Transverse colon (tissue), 4 donors: ENCODE results near the gene PROZ. TPM values are rescaled to one million over a fixed set of nuclear protein-coding genes. Genes with fewer than 3 reads are reported as not detected.

ENCODE experiments used
- DNase-seq: peaks from one replicate; pipeline ENCODE4 v3.0.0-alpha.2; 2019
- H3K27ac ChIP-seq, 4 donors: fragments of 200-600 bp; sonication (generic); 2 replicates each; pipeline ENCODE4 v1.5.1; 2016 to 2018; ENCODE audit warnings: inconsistent platforms in 4 of 4
- H3K27me3 ChIP-seq: fragments of 200-600 bp; sonication (generic); 2 replicates; pipeline ENCODE4 v1.5.1; 2017; ENCODE audit warnings: inconsistent platforms
- H3K36me3 ChIP-seq, 4 donors: fragments of 200-600 bp; sonication (generic); 2 replicates each; pipeline ENCODE4 v1.5.1; 2017 to 2019; ENCODE audit warnings: inconsistent platforms in 4 of 4
- H3K4me1 ChIP-seq, 4 donors: fragments of 200-600 bp; sonication (generic); 2 replicates each; pipeline ENCODE4 v1.5.1; 2017 to 2020; ENCODE audit warnings: inconsistent platforms in 4 of 4
- H3K4me3 ChIP-seq, 4 donors: fragments of 200-600 bp; sonication (generic); 1 replicate in 1 of 4; 2 replicates in 3 of 4; pipeline versions ENCODE4 v1.5.1 to v1.6.1; 2017 to 2019; ENCODE audit warnings: inconsistent platforms in 4 of 4
- H3K9me3 ChIP-seq, 2 donors: fragments of 200-600 bp; sonication (generic); 2 replicates each; pipeline ENCODE4 v1.5.1; 2017 to 2019; ENCODE audit warnings: inconsistent platforms in 2 of 2
- EP300 ChIP-seq: sonication (generic); formaldehyde crosslinking; IDR thresholded peaks from one replicate; pipeline ENCODE4 v1.6.1; 2017; ENCODE audit warnings: antibody characterized with exemption, low read depth
- POLR2A ChIP-seq: fragments of 450-650 bp; IDR thresholded peaks from one replicate; pipeline ENCODE4 v1.6.1; 2016; ENCODE audit warnings: antibody characterized with exemption, mild to moderate bottlenecking, moderate library complexity
- POLR2AphosphoS5 ChIP-seq, 3 donors: sonication (generic); formaldehyde crosslinking; IDR thresholded peaks; one replicate each; pipeline ENCODE4 v1.6.1; 2016; ENCODE audit warnings: antibody characterized with exemption in 3 of 3
- WGBS, 2 donors: methylation state at CpG; one replicate each; pipeline ENCODE4 v1.1.5; 2018; ENCODE audit warnings: low coverage in 1 of 2; 5-methylcytosine and 5-hydroxymethylcytosine counted together
- in situ Hi-C, 4 donors: fragments of 200-750 bp; cut with MboI; loops; one replicate each; pipeline versions ENCODE4 v1.15.0 to v1.15.1; 2017; ENCODE audit warnings: low sequenced_read_pairs in 3 of 4, low pct_ligation_motif_present in 1 of 4, low pct_unique_long_range_greater_than_20kb in 1 of 4
- intact Hi-C: fragments of 100-400 bp; cut with DNase I; formaldehyde crosslinking; loops from one replicate; pipeline ENCODE4 v1.15.1; 2023; ENCODE audit warnings: low total_unique reads
- total RNA-seq, 4 donors: library from RNA; depleted of rRNA; stranded (reverse); fragments of >200 nt; gene quantifications; one replicate each; pipeline ENCODE4 v1.1.0, GENCODE V29; 2016
- TF ChIP-seq, protein P1 (sequence below), 5 experiments: fragments of 200-600 bp in 3 of 5; fragments of 450-650 bp in 2 of 5; sonication (generic) in 3 of 5; IDR thresholded peaks; 1 replicate in 2 of 5; 2 replicates in 3 of 5; pipeline ENCODE4 v1.5.1; 2016 to 2017; ENCODE audit warnings: antibody characterized with exemption in 5 of 5, inconsistent platforms in 3 of 5, mild to moderate bottlenecking in 2 of 5, moderate library complexity in 1 of 5

The PROZ gene
- total RNA-seq, 4 donors from 2014 or later: not detected

GRCh38 chr13:113119822-113120189 is 38.6 kb upstream of the PROZ start:
- in situ Hi-C loops (no loop called here), intact Hi-C loops (no loop called here)
- DNase-seq: no peak

GRCh38 chr13:113120300-113121182 is 37.9 kb upstream of the PROZ start:
- H3K27ac ChIP-seq: no peak overlapping the region
- WGBS, 2 donors: 69 to 90% methylated on average over 2 to 17 of the region's 19 CpGs
- in situ Hi-C loops (no loop called here), intact Hi-C loops (no loop called here)
- DNase-seq: no peak
- no peak overlapping the region for H3K4me3 ChIP-seq
- H3K36me3 ChIP-seq: no peaks in the 10 kb centered on the region
- TF ChIP-seq, protein P1, sequence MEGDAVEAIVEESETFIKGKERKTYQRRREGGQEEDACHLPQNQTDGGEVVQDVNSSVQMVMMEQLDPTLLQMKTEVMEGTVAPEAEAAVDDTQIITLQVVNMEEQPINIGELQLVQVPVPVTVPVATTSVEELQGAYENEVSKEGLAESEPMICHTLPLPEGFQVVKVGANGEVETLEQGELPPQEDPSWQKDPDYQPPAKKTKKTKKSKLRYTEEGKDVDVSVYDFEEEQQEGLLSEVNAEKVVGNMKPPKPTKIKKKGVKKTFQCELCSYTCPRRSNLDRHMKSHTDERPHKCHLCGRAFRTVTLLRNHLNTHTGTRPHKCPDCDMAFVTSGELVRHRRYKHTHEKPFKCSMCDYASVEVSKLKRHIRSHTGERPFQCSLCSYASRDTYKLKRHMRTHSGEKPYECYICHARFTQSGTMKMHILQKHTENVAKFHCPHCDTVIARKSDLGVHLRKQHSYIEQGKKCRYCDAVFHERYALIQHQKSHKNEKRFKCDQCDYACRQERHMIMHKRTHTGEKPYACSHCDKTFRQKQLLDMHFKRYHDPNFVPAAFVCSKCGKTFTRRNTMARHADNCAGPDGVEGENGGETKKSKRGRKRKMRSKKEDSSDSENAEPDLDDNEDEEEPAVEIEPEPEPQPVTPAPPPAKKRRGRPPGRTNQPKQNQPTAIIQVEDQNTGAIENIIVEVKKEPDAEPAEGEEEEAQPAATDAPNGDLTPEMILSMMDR (IDR thresholded peaks at IDR 0.05): no peak
- TF ChIP-seq EP300: no peak
- TF ChIP-seq POLR2A: no peak
- H3K4me1 ChIP-seq: peaks cover 0 to 7% (median 0%) of the 10 kb centered on the region in 4 donors
- no peaks in the 10 kb centered on the region for H3K27me3 ChIP-seq
- H3K9me3 ChIP-seq: no peaks in the 10 kb centered on the region

More at GRCh38 chr13:113119822-113120189, 38.6 kb upstream of the PROZ start:
- Histone ChIP-seq H3K9me3 (no peaks in the 10 kb centered on the region), H3K4me1 (peaks cover 0 to 7% (median 0%) of the 10 kb centered on the region in 4 donors), H3K4me3 (no peak overlapping the region), H3K36me3 (no peaks in the 10 kb centered on the region), H3K27ac (no peak overlapping the region), H3K27me3 (no peaks in the 10 kb centered on the region)
- no peak for TF ChIP-seq POLR2A
- no peak for TF ChIP-seq POLR2AphosphoS5 (IDR thresholded peaks at IDR 0.05)
- TF ChIP-seq EP300: no peak
- TF ChIP-seq, protein P1 (IDR thresholded peaks at IDR 0.05): no peak
- 85 to 94% methylated on average over 3 to 7 of the region's 7 CpGs for WGBS, 2 donors

DNA sequence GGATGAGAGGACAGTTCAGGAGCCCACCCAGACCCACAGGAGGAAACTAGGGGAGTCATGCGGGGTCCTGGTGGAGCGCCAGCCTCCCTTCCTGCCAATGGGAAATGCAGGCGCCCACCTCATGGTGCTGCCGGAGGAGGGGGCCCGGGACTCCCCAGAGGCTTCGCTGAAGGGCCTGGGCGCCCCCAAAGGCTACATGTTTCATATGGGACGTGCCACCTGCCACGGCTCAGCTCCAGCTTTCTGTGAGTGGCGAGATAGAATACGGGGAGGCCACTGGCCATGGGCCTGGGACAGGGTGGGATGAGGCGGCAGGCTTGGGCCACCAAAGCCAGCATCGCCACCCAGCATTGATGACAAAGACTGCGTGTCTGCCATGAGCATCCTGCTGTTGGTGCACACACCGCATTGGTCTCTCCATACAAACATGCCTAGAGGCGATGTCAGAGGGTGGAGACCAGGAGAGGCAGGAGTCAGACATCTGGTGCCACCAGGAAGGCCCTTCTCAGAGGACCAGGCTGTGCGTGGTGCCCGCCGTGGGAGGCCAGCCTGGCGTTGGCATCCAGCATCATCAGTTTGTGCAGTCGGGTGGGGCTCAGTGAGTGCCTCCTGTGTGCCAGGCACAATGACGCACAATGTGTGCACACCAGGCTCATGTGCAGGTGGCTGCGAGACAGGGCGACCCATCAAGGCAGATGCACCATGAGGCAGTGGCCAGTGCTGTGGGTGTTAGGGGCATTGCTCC is 37.1 kb upstream of the PROZ start:
- no peak for DNase-seq
- Histone ChIP-seq H3K4me3 (no peak overlapping the region), H3K27ac (no peak overlapping the region), H3K9me3 (no peaks in the 10 kb centered on the region), H3K4me1 (peaks cover 0 to 7% (median 0%) of the 10 kb centered on the region in 4 donors), H3K27me3 (no peaks in the 10 kb centered on the region), H3K36me3 (no peaks in the 10 kb centered on the region)
- no peak for TF ChIP-seq POLR2A
- TF ChIP-seq EP300: no peak
- TF ChIP-seq, protein P1 (IDR thresholded peaks at IDR 0.05): no peak
- no peak for TF ChIP-seq POLR2AphosphoS5 (IDR thresholded peaks at IDR 0.05)
- in situ Hi-C loops (no loop called here), intact Hi-C loops (no loop called here)
- WGBS, 2 donors: 84% methylated on average over 23 of the region's 24 CpGs; no CpG with 5 or more reads in 1 of the 2 donors

DNA sequence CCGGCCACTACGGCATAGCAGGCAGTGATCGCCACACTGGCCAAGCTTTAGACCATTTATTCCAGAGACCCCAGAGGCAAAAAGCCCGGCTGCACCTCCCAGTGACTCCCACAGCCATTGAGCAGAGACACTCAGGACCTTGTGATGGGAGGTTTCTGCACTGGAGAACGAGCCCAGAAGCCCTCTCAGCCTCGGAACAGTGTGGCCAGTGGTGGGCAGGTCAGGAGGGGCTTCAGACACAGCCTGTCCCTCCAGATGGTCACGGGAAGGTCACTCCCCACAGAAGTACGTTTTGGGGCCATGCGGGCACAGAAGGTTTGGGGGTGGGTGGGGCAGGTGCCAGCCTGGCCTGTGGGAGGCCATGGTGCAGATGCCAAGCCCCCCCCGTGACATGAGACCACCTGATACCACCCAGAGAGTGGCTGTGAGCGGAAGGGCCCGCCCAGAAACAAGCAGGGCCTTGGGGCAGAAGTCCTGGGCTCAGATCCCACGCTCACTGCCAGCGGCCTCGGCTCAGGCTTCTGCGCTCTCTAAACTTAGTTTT is 36.4 kb upstream of the PROZ start:
- intact Hi-C loops: no loop called here
- Histone ChIP-seq H3K36me3 (no peaks in the 10 kb centered on the region), H3K27ac (peak overlapping the region in 2 of 4 donors; percentile 21 to 30), H3K4me1 (peaks cover 0 to 7% (median 0%) of the 10 kb centered on the region in 4 donors), H3K9me3 (no peaks in the 10 kb centered on the region), H3K4me3 (no peak overlapping the region), H3K27me3 (no peaks in the 10 kb centered on the region)
- no peak for DNase-seq
- no peak for TF ChIP-seq POLR2A
- TF ChIP-seq, protein P1 (IDR thresholded peaks at IDR 0.05): no peak
- no peak for TF ChIP-seq EP300
- TF ChIP-seq POLR2AphosphoS5 (IDR thresholded peaks at IDR 0.05): no peak
- WGBS, 2 donors: 47 to 73% methylated on average over 3 to 16 of the region's 16 CpGs
- in situ Hi-C loops: no loop called here
